C1 segment of cervical spinal cord (tissue), 14 donors: ENCODE data around the gene DENND10.
A peak's percentile ranks its signal among the peaks of the same experiment; 100 is the strongest.
"Not testable (repeated sequence)": the region's sequence is repeated elsewhere in the genome, so short reads cannot be mapped to it uniquely, and the experiment has no call there.

Source experiments
- DNase-seq, 14 donors: peaks; one replicate each; lab custom pipeline; 2025; lab: John Stamatoyannopoulos, UW

The DENND10 gene

DNA sequence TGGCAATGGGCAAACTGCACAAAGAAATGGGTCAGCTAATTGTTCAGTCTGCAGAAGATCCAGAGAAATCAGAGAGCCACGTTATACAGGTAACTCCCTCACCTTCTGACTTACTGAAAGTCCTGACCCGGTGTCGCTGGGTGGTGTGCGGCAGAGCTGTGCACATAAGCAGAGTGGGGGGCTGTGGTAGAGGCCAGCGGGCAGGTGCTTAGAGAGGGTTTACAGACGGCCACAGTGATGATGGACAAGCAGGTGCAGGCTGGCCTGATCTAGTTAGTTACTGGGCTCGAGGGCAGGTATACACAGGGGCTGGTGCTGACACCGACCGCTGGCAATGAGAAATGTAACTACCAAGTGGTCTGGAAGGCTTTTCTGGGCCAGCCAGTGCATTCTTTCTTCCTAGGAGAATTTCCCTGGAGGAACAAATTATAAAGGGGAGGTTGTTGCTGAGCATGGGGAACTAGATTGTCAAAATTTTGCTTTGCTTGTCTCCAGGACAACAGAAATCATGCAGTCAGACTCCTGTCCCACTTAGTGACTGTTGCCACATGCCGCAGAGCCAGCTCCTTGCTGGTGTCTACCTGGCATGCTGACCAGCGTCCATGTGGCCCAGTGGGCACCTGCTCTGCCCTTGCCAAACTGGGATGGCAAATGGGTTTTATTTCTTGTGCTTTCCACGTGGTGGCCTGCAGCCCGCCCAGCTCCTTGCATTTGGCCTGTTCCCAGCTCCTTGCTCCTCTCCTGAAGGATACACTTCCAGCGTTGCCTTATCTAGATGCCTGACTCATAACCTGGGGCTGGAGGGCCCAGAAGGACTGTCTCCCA is 28.8 kb downstream of the DENND10 start:
- DNase-seq, result peak in 10 of 14 donors; percentile 1 to 77 (median 53)

DNA sequence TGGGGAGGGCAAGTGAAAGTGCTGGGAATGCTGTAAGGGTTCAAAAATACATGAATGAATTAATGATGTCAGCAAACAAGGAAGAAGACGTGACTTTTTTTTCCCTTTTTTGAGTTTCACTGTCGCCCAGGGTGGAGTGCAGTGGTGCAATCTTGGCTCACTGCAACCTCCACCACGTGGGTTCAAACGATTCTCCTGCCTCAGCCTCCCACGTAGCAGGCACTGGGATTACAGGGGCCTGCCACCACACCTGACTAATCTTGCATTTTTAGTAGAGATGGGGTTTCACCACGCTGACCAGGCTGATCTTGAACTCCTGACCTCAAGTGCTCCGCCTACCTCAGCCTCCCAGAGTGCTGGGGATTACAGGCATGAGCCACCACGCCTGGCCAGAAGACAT is 30.0 kb downstream of the DENND10 start:
- DNase-seq, result no peak

DNA sequence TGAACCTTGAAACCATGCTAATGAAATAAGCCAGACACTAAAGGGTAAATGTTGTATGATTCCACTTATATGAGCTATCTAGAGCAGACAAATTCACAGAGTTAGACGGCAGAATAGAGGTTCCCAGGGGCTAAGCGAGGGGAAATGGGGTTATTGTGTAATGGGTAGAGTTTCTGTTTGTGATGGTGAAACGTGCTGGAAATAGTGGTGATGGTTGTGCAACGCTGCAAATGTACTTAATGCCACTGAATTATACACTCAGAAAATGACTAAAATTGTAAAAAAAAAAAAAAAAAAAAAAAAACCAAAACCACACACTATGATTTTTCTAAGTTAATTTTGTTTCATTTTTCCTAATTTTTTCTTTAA is 31.6 kb downstream of the DENND10 start:
- DNase-seq, result no peak

DNA sequence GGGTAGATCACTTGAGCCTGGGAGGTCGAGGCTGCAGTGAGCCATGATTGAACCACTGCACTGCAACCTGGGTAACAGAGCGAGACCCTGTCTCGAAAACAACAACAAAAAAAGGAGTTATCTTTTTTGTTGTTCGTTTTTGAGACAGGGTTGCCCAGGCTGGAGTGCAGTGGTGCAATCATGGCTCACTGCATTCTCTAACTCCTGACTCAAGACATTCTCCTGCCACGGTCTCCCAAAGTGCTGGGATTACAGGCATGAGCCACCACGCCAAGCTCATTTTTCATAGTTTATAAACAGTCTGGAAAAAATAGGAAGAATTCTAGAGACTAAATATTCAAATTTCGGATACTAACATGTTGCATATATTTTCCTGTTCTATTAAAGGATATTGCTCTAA is 32.2 kb downstream of the DENND10 start:
- DNase-seq, result no peak

DNA sequence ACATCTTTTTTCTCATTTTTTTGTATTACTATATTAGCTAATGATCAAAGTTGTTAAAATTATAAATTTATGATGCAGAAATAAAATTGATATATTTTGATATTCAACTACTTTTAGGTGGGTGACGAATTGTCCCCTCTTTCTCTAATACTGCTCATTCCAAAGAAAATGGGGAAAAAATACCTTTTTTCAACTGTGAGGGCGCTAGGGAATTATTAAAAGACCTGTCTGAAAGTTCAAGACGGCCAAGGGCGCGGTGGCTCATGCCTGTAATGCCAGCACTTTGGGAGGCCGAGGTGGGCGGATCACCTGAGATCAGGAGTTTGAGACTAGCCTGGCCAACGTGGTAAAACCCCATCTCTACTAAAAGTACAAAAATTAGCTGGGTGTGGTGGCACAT is 34.0 kb downstream of the DENND10 start:
- not testable (repeated sequence) for DNase-seq

DNA sequence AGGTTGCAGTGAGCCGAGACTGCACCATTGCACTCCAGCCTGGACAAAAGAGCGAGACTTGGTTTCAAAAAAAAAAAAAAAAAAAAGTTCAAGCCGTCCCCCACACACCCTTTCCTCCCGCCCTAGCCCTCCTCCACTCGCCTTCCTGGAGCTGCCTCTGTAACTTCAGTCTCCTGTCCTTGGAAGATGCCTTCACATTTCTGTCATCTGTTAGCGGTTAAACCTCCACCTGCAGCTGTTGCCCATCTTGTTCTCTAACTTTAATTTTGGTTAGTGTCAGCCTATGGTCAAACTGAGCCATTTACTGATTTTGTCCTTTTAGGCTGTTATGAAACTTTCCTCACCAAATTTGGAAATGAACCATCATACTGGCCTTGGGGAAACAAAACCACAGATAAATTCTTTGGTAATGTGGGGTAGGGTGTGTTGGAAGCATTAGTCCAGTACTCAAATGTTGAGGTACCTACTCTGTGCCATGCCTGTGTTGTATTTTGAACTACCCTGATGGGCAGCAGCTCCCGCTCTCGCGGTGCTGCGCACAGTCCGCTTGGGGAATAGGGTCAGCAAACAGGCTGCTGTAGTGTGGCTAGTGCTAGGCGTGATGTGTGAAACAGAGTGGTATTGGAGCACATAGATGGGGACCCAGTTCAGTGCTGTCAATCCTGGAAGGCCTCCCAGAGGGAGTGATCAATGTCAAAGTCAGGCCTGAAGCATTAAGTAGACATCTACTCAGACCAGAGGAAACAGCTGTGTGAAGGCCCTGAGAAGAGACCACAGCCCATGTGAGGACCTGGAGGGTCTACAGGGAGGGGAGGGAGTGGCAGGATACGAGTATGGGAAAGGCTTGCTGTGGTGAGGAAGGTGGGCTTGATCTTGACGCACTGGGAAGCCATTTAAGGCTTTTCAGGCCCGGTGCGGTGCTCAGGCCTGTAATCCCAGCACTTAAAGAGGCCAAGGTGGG is 34.7 kb downstream of the DENND10 start:
- no peak for DNase-seq

DNA sequence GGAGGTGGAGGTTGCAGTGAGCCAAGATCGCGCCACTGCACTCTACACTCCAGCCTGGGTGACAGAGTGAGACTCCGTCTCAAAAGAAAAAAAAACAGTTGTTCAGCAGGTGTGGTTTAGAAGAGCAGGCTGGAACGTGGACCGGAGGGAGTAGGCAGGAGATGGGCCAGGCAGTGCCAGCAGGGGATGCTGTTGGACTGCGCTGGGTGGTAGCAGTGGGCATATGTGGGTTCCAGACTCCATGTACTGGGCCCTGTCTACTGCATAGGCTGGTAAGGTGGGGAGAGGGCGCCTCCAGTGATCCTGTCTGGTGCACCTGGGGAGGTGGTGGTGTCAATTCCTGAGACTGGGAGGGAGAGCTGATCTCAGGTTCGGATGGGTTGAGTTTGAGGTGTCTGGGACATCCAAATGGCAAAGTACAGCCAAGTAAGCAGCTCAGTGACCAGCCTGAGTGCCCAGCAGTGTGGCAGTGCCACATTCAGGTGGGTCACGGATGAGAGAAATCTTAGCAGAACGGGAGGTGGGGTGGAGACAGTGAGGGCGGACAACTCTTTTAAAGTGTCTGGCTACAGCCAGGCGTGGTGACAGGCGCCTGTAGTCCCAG is 35.7 kb downstream of the DENND10 start:
- peak in 2 of 14 donors; percentile 6 to 19 for DNase-seq

DNA sequence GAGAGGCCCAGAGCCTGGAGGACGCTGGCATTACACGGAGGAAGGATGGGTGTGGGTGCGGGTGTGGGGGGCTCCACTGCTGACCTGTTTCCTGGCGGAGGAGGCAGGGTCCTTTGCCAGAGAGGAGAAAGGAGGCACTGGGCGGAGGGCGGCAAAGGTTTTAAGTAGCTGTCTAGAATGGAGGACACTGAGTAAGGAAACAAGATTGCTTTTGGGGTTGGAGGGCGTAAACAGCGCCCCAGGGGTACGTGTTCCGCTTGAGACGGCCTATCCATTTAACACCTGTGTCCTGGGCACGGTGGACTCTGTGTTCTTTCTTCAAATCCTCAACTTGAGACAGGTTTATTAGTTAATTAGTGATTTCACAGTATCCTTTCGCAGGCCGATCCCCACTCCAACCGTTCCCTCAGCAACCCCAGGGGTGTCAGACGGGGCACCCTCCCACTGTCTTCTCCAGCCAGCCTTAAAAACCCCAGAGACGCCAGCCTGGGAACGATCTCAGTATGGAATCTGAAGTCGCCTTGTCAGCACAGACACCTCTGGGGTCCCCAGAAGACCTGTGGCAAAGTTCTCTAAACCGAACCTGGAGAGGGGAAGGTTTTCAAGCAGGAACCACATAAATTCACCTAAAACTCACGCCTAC is 36.8 kb downstream of the DENND10 start:
- DNase-seq, result no peak

DNA sequence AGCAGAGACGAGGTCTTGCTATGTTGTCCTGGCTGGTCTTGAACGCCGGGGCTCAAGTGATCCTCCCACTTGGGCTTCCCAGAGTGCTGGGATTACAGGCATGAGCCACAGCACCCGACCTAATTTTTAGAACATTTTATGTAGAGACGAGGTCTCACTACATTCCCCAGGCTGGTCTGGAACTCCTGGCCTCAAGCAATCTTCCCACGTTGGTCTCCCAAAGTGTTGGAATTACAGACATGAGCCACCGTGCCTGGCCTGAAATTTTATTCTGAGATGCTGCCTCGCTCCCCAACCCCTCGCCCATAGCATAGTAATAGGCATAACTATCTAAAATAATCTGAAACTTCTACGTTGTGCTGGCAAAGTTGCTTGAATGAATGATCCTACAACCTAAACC is 39.7 kb downstream of the DENND10 start:
- no peak for DNase-seq

DNA sequence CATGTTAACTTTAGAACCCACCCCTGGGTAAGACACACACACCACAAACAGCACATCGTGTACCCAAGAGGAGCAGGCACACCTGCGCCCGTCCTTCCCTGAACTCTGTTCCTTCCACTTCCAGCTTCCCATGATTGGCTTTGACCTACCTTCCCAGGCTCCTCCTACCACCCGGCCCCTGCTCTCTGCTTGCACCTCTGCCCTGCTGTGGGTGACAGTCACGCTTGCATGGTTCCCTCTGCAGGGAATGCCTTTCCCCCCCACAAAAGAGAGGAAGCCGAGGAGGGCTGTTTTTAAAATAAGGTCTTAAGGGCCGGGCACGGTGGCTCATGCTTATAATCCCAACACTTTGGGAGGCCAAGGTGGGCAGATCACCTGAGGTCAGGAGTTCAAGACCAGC is 45.2 kb downstream of the DENND10 start:
- DNase-seq, result no peak

DNA sequence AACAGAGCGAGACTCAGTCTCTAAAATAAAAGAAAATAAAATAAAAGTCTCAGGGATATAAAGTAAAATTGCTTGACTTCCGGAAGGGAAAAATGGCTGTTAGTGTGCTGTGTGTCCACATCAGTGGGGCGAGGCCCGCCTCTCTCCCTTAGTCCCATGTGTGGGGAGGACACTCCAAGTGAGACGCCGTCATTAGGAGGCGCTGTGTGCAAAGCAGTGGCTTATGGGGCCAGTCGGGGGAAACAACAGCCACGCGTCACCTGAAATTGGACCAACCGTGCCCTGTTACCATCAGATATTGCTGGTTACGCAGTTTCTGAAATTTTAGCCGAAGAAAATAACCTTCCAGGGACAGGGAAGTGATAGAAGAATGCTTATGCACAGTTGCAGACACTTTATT is 45.8 kb downstream of the DENND10 start:
- DNase-seq, result no peak

DNA sequence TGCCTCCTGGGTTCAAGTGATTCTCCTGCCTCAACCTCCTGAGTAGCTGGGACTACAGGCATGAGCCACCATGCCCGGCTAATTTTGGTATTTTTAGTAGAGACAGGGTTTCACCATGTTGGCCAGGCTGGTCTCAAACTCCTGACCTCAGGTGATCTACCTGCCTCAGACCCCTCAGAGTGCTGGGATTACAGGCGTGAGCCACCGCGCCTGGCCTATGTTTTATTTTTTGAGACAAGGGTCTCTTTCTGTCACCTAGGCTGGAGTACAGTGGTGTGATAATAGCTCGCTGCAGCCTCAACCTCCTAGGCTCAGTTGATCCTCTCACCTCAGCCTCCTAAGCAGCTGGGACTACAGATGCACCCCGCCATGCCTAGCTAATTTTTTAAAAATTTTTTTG is 47.7 kb downstream of the DENND10 start:
- not testable (repeated sequence) for DNase-seq

DNA sequence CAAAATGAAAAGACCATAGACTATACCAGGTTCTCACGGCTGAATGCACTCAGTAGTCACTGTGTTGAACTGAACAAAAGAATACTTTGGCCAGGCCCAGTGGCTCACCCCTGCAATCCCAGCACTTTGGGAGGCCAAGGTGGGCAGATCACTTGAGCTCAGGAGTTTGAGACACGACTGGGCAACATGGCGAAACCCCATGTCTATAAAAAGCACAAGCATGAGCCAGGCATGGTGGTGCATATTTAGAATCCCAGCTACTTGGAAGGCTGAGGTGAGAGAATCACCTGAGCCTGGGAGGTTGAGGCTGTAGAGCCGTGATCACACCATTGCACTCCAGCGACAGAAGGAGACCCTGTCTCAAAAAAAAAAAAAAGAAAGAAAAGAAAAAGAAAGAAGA is 49.1 kb downstream of the DENND10 start:
- no peak for DNase-seq

DNA sequence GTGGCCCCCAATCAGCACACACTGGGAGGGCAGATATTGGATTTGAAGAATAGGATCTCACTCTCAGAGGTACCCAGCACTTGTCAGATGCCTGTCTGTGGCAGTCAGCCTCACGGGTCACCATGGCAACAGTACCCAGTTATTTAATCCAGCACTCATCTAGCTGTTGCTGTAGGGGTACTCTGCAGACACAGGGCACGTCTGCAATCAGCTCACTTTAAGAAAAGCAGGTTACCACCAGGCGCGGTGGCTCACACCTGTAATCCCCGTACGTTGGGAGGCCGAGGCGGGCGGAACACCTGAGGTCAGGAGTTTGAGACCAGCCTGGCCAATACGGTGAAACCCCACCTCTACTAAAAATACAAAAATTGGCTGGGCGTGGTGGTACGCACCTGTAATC is 49.7 kb downstream of the DENND10 start:
- no peak for DNase-seq

DNA sequence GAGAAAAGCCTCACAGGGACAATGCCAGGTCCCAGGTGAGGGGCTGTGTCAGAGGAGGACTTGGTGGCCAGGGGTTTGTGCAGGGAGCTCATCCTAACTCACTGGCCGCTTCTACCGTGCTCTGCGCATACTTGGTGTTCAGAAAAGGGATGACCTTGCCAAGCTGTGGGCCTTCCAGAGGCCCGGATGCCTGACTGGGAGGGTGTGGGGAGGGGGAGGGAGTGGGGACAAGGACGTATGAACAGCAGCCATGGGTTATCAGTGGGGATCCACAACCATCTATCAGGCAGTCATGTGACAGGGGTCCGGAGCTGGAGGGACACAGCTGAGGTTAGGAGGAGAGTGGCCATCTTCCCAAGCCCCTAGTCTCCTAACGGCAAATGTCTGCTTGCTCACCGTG is 55.4 kb downstream of the DENND10 start:
- no peak for DNase-seq

DNA sequence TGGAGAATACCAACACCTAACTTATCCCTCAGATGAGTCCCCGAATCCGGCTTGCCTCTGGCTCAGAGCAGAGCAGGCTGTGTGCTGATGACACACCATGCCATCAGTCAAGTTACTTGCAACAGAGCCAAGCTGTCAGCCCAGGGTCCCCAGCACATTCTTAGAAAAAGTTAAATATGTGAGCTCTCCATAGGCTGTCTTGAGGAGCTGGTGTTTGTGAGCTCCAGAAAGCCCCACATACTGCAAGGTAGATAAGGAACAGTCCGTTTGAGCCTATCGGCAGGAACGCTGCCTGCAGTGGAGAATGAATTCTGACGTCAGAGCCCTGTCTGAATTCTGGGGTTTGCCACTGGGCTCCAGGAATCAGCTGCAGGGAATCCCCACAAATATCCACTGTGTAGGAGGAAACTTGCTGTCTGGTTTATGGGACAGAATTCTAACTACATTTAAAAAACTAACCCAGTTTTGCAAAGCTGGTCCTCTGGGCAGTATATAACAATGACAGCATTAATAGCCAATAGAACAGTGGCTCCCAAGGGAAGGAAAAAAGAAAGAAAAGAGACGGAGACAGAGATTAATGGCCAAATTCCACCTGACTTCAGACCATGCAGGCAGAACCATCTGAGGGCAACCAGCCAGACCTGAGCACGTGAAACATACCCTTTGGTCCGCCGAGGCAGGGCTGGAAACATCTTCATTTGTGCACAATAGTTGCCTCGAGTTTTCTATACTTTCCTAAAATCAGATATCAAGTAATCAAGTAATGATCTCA is 58.0 kb downstream of the DENND10 start:
- DNase-seq, result peak in 5 of 14 donors; percentile 9 to 43 (median 22)

DNA sequence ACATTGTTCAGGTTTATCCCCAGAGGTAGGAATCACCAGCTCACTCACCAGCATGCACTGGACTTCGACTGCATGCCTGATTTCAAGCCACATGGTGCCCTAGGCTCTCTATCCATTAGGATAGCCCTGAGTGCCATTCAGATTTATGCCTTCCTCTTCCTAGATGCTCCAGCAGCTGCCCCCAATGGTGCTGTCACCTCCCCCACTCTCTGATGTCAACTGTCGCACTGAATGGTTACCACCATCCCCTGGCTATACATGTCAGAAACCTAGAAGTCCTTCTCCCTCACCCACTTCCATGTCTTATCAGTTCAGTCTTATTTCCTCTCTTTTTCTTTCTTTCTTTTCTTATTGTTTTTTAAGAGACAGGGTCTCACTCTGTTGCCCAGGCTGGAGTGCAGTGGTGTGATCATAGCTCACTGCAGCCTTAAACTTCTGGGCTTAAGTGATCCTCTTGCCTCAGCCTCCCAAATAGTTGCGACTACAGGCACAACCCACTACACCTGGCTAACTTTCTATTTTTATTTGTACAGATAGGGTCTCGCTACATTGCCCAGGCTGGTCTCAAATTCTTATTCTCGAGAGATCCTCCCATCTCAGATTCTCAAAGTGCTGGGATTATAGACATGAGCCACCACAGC is 58.7 kb downstream of the DENND10 start:
- DNase-seq, result no peak

DNA sequence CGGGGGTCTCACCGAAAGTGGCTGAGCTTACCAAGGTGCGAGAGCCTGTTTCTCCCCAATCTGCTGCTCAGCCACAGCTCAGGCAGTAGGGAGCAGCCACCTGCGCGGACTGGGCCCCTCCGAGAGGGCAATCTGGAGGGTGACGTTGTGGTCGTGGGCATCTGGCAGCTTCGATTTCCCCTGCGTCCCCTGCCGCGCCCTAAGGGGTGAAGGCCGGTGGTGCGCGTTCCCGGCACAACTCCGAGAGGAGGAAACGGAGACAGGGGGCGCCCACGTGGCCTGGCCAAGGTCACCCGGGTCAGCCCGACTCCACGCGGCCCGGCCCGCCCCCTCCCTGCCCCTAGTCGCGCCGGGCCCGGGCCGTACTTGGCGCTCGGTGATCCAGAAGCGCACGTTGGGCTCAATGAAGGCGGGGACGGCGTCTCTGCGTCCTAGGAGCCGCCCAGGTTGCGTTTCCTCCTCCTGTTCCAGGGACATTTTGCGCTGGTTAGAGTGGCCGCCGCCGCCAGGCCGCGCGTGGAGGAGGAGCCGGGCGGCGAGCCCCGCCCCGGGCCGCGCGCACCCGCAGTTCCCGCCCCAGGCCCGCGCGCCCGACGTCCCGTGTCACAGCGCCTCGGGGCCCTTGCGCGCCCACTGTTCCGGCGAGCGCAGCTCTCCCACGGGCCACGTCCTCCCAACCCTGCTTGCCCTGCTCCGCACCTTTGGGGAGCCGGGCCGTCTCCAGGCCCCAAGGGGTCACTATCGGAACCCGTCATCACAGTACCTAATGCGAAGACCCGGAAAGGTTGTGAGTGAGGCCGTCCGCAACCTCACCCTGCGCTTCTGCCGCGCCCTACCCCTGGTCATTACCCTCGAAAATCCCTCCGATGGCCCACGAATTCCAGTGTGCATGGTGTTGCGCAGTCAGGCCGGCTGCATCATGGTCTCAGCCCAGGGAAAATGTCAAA is 61.5 kb downstream of the DENND10 start, which contains the start of gene SFXN4:
Gene SFXN4 (minus strand): TSS at position 544 of the 947 bp plus-strand sequence. CDS start 67 bp downstream, at position 477.
- DNase-seq, result peak; percentile 4 to 95 (median 85)

DNA sequence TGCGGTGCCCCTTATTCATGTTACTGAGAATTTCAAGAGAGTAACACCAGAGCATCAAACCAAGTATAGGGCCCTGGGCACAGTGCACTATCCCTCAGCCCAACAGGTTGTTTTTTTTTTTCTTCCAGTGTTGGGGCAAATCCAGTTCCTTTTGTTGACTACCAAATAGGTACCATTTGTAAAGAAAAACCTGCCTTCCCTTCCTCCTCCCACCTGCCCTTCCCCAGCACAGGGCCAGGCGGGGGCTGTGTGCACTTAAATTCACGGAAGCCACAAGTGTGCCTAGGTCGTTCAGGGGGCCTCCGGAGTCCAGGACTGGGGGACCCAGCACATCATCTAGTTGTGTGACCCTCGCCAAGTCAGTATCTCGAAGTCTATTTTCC is 62.2 kb downstream of the DENND10 start:
- no peak for DNase-seq
